PC-3 (cell line): Measurements from ENCODE around the gene GFRA1. TPM values are rescaled to one million over a fixed set of nuclear protein-coding genes. Genes with fewer than 3 reads are reported as not detected.

ENCODE experiments used
- ATAC-seq: fragments of 200-7000 bp; cut with Tn5 transposase; 2 replicates; pipeline ENCODE4 v1.9.1; 2020; ENCODE audit warnings: mild to moderate bottlenecking, moderate library complexity
- BruUV-seq: library from RNA; stranded (reverse); fragments of 400-500 nt; replicated peaks from 2 replicates; lab custom pipeline; 2021; lab: Mats Ljungman, UMichigan
- CTCF ChIA-PET: fragments of 300-600 bp; sonication (Branson Sonifier 250); formaldehyde crosslinking; loops from one replicate; lab custom pipeline; 2022; ENCODE audit warnings: antibody characterized with exemption; lab: Charles Lee
- POLR2A ChIA-PET: fragments of 300-600 bp; sonication (Branson Sonifier 250); formaldehyde crosslinking; loops from one replicate; lab custom pipeline; 2022; ENCODE audit warnings: antibody characterized with exemption; ENCODE audit not compliant: unreplicated experiment; lab: Charles Lee
- DNase-seq: peaks from one replicate; pipeline ENCODE4 v3.0.0-alpha.2; 2015
- H2AFZ ChIP-seq: fragments of 300-600 bp; sonication (generic); 2 replicates; pipeline ENCODE4 v1.6.0; 2016; ENCODE audit warnings: antibody characterized with exemption, low read length
- H3F3A ChIP-seq: fragments of 300-600 bp; sonication (generic); one replicate; pipeline ENCODE4 v1.6.0; 2017; ENCODE audit warnings: antibody characterized with exemption, low read length, control low read depth, mild to moderate bottlenecking; ENCODE audit not compliant: unreplicated experiment
- H3K27ac ChIP-seq: fragments of 300-600 bp; sonication (generic); 2 replicates; pipeline ENCODE4 v1.5.1; 2016; ENCODE audit warnings: mild to moderate bottlenecking, low read length
- H3K27me3 ChIP-seq: fragments of 300-600 bp; sonication (generic); 2 replicates; pipeline ENCODE4 v1.6.1; 2016; ENCODE audit warnings: low read length, mixed read lengths
- H3K36me3 ChIP-seq: fragments of 300-600 bp; sonication (generic); 2 replicates; pipeline ENCODE4 v1.6.1; 2016; ENCODE audit warnings: low read depth, mixed run types, low read length, mixed read lengths
- H3K4me1 ChIP-seq: fragments of 300-600 bp; sonication (generic); 2 replicates; pipeline ENCODE4 v1.5.1; 2016; ENCODE audit warnings: low read length; ENCODE audit not compliant: insufficient read depth
- H3K4me2 ChIP-seq: fragments of 300-600 bp; sonication (generic); 2 replicates; pipeline ENCODE4 v1.6.0; 2016; ENCODE audit warnings: low read length
- H3K4me3 ChIP-seq: fragments of 300-600 bp; sonication (generic); 2 replicates; pipeline ENCODE4 v1.5.1; 2016; ENCODE audit warnings: mild to moderate bottlenecking, low read length, mixed read lengths
- H3K79me2 ChIP-seq: fragments of 300-600 bp; sonication (generic); 2 replicates; pipeline ENCODE4 v1.6.1; 2017; ENCODE audit warnings: low read length, mixed read lengths
- H3K9ac ChIP-seq: fragments of 300-600 bp; sonication (generic); 2 replicates; pipeline ENCODE4 v1.6.0; 2016; ENCODE audit warnings: mild to moderate bottlenecking, low read length
- H3K9me2 ChIP-seq: fragments of 300-600 bp; sonication (generic); replicated peaks from 2 replicates; pipeline ENCODE4 v1.6.1; 2016; ENCODE audit warnings: mixed run types, low read length, mixed read lengths
- H3K9me3 ChIP-seq: fragments of 300-600 bp; sonication (generic); 2 replicates; pipeline ENCODE4 v1.6.1; 2016; ENCODE audit warnings: low read length, mixed read lengths
- H4K20me1 ChIP-seq: fragments of 300-600 bp; sonication (generic); 2 replicates; pipeline ENCODE4 v1.6.1; 2016; ENCODE audit warnings: low read length, mixed read lengths
- EZH2 ChIP-seq: fragments of 300-600 bp; sonication (generic); IDR thresholded peaks from one replicate; pipeline ENCODE4 v1.6.1; 2017; ENCODE audit warnings: antibody characterized with exemption, mild to moderate bottlenecking, low read length; ENCODE audit not compliant: unreplicated experiment
- EZH2phosphoT487 ChIP-seq: fragments of 300-600 bp; sonication (generic); IDR thresholded peaks from 2 replicates; pipeline ENCODE4 v1.6.1; 2018; ENCODE audit warnings: mild to moderate bottlenecking, antibody characterized with exemption, low read length, borderline replicate concordance
- intact Hi-C: fragments of 100-400 bp; cut with micrococcal nuclease; formaldehyde crosslinking; loops from 2 replicates; pipeline ENCODE4 v1.9.0; 2023
- total RNA-seq: library from RNA; depleted of rRNA; stranded (reverse); fragments of >200 nt; gene quantifications from 2 replicates; pipeline ENCODE4 v1.2.3, GENCODE V29; 2014
- TF ChIP-seq, protein P1 (sequence below): fragments of 300-600 bp; sonication (generic); conservative IDR thresholded peaks from 2 replicates; pipeline ENCODE4 v1.5.1; 2017; ENCODE audit warnings: antibody characterized with exemption, low read depth, mild to moderate bottlenecking, low read length

Gene GFRA1
- total RNA-seq, 1 experiment from 2014 or later = not detected

DNA sequence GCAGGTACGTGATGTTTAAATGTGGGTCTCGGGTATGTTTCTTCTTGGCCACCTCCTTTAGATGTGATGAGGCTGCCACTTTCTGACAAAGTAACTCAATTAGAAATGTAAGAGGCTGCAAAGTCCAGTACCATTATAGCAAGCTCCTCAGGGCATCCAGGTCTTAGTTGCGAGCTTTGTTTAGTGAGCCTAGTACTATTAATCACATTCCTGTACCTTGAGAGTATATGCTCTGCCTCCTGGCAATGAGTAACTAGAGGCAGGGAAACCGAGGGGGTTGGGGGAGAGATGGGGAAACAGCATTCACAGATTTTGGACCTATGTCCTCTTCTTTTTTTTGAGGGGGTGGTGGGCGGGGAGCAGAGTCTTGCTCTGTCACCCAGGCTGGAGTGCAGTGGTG lies 131.8 kb downstream of the GFRA1 start:
- DNase-seq (no peak), ATAC-seq (no peak)
- H3K4me1 ChIP-seq = no peaks in the 10 kb centered on the region
- no peak overlapping the region for H2AFZ ChIP-seq
- ChIA-PET CTCF (no interaction called here), POLR2A (no interaction called here)
- intact Hi-C loops = no loop called here
- no peaks in the 10 kb centered on the region for H3K79me2 ChIP-seq
- no peaks in the 10 kb centered on the region for H3K9me2 ChIP-seq
- H3K9me3 ChIP-seq = no peaks in the 10 kb centered on the region
- H3K27ac ChIP-seq = no peak overlapping the region
- H3K36me3 ChIP-seq = no peaks in the 10 kb centered on the region
- no peak overlapping the region for H3K4me3 ChIP-seq
- no peak for TF ChIP-seq EZH2
- no TSS peak for BruUV-seq
- no peak overlapping the region for H3K4me2 ChIP-seq
- no peaks in the 10 kb centered on the region for H3K27me3 ChIP-seq
- H4K20me1 ChIP-seq = no peaks in the 10 kb centered on the region
- H3F3A ChIP-seq = no peaks in the 10 kb centered on the region
- no peak overlapping the region for H3K9ac ChIP-seq

DNA sequence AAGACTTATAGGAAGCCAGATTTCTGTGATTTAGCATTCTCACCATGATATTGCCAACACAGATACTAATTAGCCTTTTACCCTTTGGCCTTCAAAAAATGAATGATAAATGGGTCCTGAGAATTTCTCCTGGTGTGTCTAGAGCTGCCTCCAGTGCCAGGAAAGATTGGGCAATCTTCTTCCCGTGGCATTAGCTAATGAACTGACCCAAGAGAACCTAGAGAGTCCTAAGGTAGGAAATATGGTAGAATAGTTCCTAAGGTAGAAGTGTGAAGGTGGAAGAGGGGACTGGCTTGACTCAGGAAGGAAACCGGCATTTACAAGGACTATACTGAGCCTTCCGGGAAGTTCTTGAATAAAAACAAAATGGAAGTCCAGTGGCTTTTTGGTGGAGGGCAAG lies 133.1 kb downstream of the GFRA1 start:
- no TSS peak for BruUV-seq
- POLR2A ChIA-PET = no interaction called here
- intact Hi-C loops = no loop called here

DNA sequence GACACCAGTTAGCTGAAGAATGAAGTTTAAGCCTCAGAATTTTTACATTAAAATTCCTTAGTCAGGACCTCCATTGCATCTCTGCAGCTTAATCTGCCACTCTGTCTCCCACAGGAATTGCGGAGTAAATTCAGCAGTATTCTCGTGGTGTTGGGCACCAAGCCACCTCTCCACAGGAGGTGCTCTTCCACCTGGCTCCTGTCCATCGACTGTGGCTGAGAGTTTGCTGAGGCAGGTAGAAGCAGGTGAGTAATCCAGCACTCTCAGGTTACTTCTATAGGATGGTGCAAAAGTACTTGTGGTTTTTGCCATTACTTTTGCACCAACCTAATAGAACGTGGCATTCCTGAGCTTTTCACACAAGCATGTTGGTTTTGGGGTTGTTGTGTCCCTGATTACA lies 134.1 kb downstream of the GFRA1 start:
- no peak overlapping the region for H2AFZ ChIP-seq
- no peaks in the 10 kb centered on the region for H3K36me3 ChIP-seq
- CTCF ChIA-PET = no interaction called here
- no peaks in the 10 kb centered on the region for H3F3A ChIP-seq
- H3K27me3 ChIP-seq = no peaks in the 10 kb centered on the region
- no peak overlapping the region for H3K4me2 ChIP-seq
- H3K4me1 ChIP-seq = no peaks in the 10 kb centered on the region
- ATAC-seq (no peak), DNase-seq (no peak)
- H3K4me3 ChIP-seq = no peak overlapping the region
- TF ChIP-seq EZH2 (no peak), EZH2phosphoT487 (no peak)
- TF ChIP-seq, protein P1, sequence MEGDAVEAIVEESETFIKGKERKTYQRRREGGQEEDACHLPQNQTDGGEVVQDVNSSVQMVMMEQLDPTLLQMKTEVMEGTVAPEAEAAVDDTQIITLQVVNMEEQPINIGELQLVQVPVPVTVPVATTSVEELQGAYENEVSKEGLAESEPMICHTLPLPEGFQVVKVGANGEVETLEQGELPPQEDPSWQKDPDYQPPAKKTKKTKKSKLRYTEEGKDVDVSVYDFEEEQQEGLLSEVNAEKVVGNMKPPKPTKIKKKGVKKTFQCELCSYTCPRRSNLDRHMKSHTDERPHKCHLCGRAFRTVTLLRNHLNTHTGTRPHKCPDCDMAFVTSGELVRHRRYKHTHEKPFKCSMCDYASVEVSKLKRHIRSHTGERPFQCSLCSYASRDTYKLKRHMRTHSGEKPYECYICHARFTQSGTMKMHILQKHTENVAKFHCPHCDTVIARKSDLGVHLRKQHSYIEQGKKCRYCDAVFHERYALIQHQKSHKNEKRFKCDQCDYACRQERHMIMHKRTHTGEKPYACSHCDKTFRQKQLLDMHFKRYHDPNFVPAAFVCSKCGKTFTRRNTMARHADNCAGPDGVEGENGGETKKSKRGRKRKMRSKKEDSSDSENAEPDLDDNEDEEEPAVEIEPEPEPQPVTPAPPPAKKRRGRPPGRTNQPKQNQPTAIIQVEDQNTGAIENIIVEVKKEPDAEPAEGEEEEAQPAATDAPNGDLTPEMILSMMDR = no peak
- no peaks in the 10 kb centered on the region for H4K20me1 ChIP-seq
- no peak overlapping the region for H3K9ac ChIP-seq
- H3K27ac ChIP-seq = no peak overlapping the region
- H3K9me3 ChIP-seq = no peaks in the 10 kb centered on the region
- no peaks in the 10 kb centered on the region for H3K9me2 ChIP-seq
- POLR2A ChIA-PET = no interaction called here
- no TSS peak for BruUV-seq
- intact Hi-C loops = no loop called here
- no peaks in the 10 kb centered on the region for H3K79me2 ChIP-seq

More for the DNA sequence above, 133.1 kb downstream of the GFRA1 start:
- Histone ChIP-seq H4K20me1 (no peaks in the 10 kb centered on the region), H3K36me3 (no peaks in the 10 kb centered on the region), H2AFZ (no peak overlapping the region), H3K4me2 (no peak overlapping the region), H3K27ac (no peak overlapping the region), H3K4me3 (no peak overlapping the region), H3F3A (no peaks in the 10 kb centered on the region), H3K4me1 (no peaks in the 10 kb centered on the region), H3K27me3 (no peaks in the 10 kb centered on the region), H3K9me3 (no peaks in the 10 kb centered on the region), H3K9me2 (no peaks in the 10 kb centered on the region), H3K79me2 (no peaks in the 10 kb centered on the region), H3K9ac (no peak overlapping the region)
- ATAC-seq (no peak), DNase-seq (no peak)
- TF ChIP-seq, protein P1 = no peak
- TF ChIP-seq EZH2 (no peak), EZH2phosphoT487 (no peak)
- CTCF ChIA-PET = no interaction called here
